WTC11 (cell line): ENCODE data around the gene SSH3. TPM values are rescaled to one million over a fixed set of nuclear protein-coding genes. Genes with fewer than 3 reads are reported as not detected.
A peak's percentile ranks its signal among the peaks of the same experiment; 100 is the strongest.

Source experiments
- ATAC-seq: fragments of 200-7000 bp; cut with Tn5 transposase; 2 replicates; pipeline ENCODE4 v1.10.0; 2021; ENCODE audit warnings: mild to moderate bottlenecking, moderate library complexity
- CTCF ChIA-PET: fragments of 300-600 bp; sonication (Branson Sonifier 250); formaldehyde crosslinking; loops from one replicate; lab custom pipeline; 2021; ENCODE audit warnings: antibody characterized with exemption; lab: Charles Lee
- POLR2A ChIA-PET: fragments of 350-600 bp; sonication (Branson Sonifier 250); formaldehyde crosslinking; loops from one replicate; lab custom pipeline; 2021; ENCODE audit warnings: antibody characterized with exemption; lab: Charles Lee
- DNase-seq: peaks from one replicate; pipeline ENCODE4 v3.0.0; 2021; ENCODE audit warnings: low spot score
- H3K27ac Mint-ChIP-seq: 2 replicates; pipeline ENCODE4 v1.8.0; 2021; ENCODE audit warnings: mixed read lengths
- H3K27me3 Mint-ChIP-seq: 2 replicates; pipeline ENCODE4 v1.8.0; 2021; ENCODE audit warnings: low read depth, mild to moderate bottlenecking, moderate library complexity, mixed read lengths
- H3K36me3 Mint-ChIP-seq: 2 replicates; pipeline ENCODE4 v1.8.0; 2021; ENCODE audit warnings: mixed read lengths
- H3K4me1 Mint-ChIP-seq: 2 replicates; pipeline ENCODE4 v1.8.0; 2022; ENCODE audit warnings: mixed read lengths
- H3K4me3 Mint-ChIP-seq: 2 replicates; pipeline ENCODE4 v1.8.0; 2021; ENCODE audit warnings: mild to moderate bottlenecking, moderate library complexity, mixed read lengths
- H3K9me3 Mint-ChIP-seq: 2 replicates; pipeline ENCODE4 v1.8.0; 2021; ENCODE audit warnings: mixed read lengths
- ATF1 ChIP-seq: sonication (generic); formaldehyde crosslinking; IDR thresholded peaks from 2 replicates; pipeline ENCODE4 v1.8.1; 2023; ENCODE audit warnings: mild to moderate bottlenecking, moderate library complexity, missing genetic modification reagents
- CBFB ChIP-seq: sonication (generic); formaldehyde crosslinking; IDR thresholded peaks from 2 replicates; pipeline ENCODE4 v1.8.1; 2022; ENCODE audit warnings: mild to moderate bottlenecking, low read depth, missing genetic modification reagents
- FOXK1 ChIP-seq: sonication (generic); formaldehyde crosslinking; IDR thresholded peaks from 2 replicates; pipeline ENCODE4 v1.8.0; 2022; ENCODE audit warnings: mild to moderate bottlenecking, moderate library complexity, missing genetic modification reagents
- GRHL2 ChIP-seq: fragments of 250-450 bp; sonication (Bioruptor Pico); IDR thresholded peaks from 2 replicates; pipeline ENCODE4 v1.8.0; 2022; ENCODE audit warnings: mild to moderate bottlenecking, moderate library complexity; ENCODE audit not compliant: insufficient replicate concordance, severe bottlenecking
- IRF2 ChIP-seq: sonication (generic); formaldehyde crosslinking; IDR thresholded peaks from 2 replicates; pipeline ENCODE4 v1.8.0; 2022; ENCODE audit warnings: low read depth, missing genetic modification reagents, borderline replicate concordance
- MYBL2 ChIP-seq: sonication (generic); formaldehyde crosslinking; IDR thresholded peaks from 2 replicates; pipeline ENCODE4 v1.8.1; 2023; ENCODE audit warnings: mild to moderate bottlenecking, moderate library complexity, missing genetic modification reagents
- SP1 ChIP-seq: sonication (generic); formaldehyde crosslinking; conservative IDR thresholded peaks from 2 replicates; pipeline ENCODE4 v1.8.1; 2022; ENCODE audit warnings: missing genetic modification reagents
- ZNF138 ChIP-seq: sonication (generic); formaldehyde crosslinking; conservative IDR thresholded peaks from 2 replicates; pipeline ENCODE4 v1.8.1; 2022; ENCODE audit warnings: mild to moderate bottlenecking, moderate library complexity, missing genetic modification reagents
- total RNA-seq: library from RNA; stranded (reverse); gene quantifications from 3 replicates; pipeline ENCODE4 v1.2.3, GENCODE V29; 2021
- TF ChIP-seq, protein P1 (sequence below): sonication (generic); formaldehyde crosslinking; IDR thresholded peaks from 2 replicates; pipeline ENCODE4 v1.8.1; 2023; ENCODE audit warnings: mild to moderate bottlenecking, missing genetic modification reagents
- TF ChIP-seq, protein P2 (sequence below): fragments of 250-450 bp; sonication (Bioruptor Pico); conservative IDR thresholded peaks from 2 replicates; pipeline ENCODE4 v1.9.0; 2021; ENCODE audit warnings: mild to moderate bottlenecking
- TF ChIP-seq, protein P3 (sequence below): sonication (generic); formaldehyde crosslinking; IDR thresholded peaks from 2 replicates; pipeline ENCODE4 v1.8.0; 2022; ENCODE audit warnings: mild to moderate bottlenecking, missing genetic modification reagents
- TF ChIP-seq, protein P4 (sequence below): fragments of 250-450 bp; sonication (Bioruptor Pico); IDR thresholded peaks from 2 replicates; pipeline ENCODE4 v1.8.0; 2021; ENCODE audit warnings: mild to moderate bottlenecking
- TF ChIP-seq, protein P5 (sequence below): sonication (generic); formaldehyde crosslinking; IDR thresholded peaks from 2 replicates; pipeline ENCODE4 v1.8.0; 2022; ENCODE audit warnings: missing genetic modification reagents
- TF ChIP-seq, protein P6 (sequence below): sonication (generic); formaldehyde crosslinking; IDR thresholded peaks from 2 replicates; pipeline ENCODE4 v1.8.1; 2023; ENCODE audit warnings: mild to moderate bottlenecking, moderate library complexity, missing genetic modification reagents

Gene SSH3
- total RNA-seq, 1 experiment from 2014 or later = 42.3 TPM

DNA sequence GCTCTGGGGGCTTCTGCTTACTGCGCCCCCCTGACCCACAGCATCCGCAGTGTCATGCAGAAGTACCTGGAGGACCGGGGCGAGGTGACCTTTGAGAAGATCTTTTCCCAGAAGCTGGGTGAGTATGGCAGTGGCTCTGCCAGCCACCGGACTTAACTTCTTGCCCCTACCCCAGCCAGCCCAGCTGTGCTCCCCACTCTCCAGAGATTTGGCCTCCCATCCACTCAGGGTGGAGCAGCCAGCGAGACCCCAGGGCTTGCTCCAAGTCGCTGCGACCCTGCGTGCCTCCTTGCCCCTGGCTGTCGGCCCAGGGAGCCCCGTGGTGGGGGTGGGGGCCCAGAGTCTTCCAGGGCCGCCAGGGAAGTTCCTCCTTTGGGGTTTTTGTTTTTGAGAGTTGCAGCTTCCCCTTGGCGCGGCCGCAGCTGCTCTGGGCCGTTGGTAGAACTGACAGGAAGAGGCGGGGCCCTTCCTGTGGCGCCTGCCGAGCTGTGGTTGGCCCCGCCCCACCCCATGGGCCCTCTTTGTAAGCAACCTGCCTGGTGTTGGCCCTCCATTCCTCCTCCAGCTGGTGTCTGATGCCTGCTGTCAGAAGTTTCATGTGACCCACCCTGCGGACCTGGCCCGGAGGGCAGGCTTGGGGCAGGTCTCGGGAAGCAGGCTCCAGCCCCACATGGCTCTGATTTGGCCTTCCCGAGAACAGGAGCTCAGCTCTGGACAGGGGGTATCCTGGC, 25.9 kb upstream of the SSH3 start (continued):
- TF ChIP-seq, protein P1, sequence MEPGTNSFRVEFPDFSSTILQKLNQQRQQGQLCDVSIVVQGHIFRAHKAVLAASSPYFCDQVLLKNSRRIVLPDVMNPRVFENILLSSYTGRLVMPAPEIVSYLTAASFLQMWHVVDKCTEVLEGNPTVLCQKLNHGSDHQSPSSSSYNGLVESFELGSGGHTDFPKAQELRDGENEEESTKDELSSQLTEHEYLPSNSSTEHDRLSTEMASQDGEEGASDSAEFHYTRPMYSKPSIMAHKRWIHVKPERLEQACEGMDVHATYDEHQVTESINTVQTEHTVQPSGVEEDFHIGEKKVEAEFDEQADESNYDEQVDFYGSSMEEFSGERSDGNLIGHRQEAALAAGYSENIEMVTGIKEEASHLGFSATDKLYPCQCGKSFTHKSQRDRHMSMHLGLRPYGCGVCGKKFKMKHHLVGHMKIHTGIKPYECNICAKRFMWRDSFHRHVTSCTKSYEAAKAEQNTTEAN (CRISPR knock-in tag) = peak; percentile 18; the same call in 1 of the 2 replicates
- TF ChIP-seq FOXK1 (CRISPR knock-in tag) (peak; percentile 42; the same call in 1 of the 2 replicates), ATF1 (CRISPR knock-in tag) (0 out of 2 replicates have a peak, but pooled peaks have one; percentile 40), SP1 (CRISPR knock-in tag) (peak; percentile 59; the same call in 1 of the 2 replicates), IRF2 (CRISPR knock-in tag) (no peak), MYBL2 (CRISPR knock-in tag) (0 out of 2 replicates have a peak, but pooled peaks have one; percentile 16)
- TF ChIP-seq, protein P2, sequence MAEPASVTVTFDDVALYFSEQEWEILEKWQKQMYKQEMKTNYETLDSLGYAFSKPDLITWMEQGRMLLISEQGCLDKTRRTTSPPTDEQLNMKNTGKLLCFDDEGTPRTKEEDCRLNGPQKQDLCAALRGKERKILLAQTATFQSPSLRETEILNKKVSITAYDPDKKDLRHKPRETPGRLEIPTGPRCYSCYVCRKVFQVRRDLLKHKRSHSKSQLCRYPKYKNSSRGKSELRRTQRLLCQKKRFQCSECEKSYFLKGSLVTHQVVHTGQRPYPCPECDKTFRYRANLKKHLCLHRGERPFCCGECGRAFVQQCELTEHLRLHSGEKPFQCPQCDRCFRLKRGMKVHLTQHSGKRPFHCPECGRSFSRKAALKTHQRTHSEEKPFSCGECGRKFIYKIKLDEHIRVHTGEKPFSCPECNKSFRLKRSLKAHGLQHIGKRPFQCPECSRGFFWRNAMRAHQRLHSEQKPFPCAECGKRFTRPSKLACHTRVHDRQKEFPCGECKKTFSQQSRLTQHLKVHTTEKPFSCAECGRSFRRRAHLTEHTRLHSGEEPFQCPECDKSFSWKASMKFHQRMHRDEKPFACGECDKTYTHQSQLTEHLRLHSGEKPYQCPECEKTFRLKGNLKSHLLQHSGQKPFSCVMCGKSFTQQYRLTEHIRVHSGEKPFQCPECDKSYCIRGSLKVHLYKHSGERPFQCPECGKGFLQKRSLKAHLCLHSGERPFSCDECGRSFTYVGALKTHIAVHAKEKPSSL = no peak

DNA sequence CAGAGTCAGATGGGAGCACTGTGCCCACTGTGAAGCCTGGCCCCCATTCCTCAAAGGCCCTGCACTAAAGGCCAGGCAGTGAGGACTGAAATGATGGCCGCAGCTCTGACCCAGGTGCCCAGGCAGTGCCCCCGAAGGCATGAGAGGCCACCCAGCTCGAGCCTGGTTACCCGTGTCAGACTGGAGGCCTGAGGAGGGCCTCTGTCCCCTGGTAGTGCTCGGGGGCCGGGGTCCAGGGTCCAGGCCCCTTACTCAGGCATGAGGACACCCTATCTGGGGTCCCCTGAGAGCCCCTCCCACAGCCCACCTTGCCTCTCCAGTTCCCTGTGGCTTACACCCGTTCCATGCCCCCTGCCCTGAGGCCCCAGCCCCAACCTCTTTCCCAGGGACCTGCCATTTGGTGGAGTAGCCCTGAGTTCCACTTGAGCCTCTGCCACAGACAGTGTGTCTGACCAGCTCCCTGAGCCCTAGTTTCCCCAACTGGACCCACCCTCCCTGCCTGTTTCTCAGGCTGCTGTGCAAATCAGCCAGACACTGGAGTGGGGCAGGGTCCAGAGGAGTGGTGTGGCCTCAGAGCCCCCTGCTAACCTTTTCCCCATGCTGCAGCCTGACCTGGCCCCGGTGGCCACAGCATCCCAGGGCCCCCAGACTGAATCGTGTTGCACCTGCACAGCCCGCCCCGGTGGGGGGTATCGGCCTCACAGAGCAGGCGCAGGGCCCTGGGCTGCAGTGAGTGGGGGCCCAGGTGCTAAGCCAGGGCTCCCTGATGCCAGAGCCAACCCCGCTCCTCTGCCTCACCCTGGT, 25.0 kb upstream of the SSH3 start:
- Mint-ChIP-seq H3K27ac (no peak overlapping the region), H3K4me1 (peaks cover 26% of the 10 kb centered on the region), H3K27me3 (no peaks in the 10 kb centered on the region), H3K9me3 (no peaks in the 10 kb centered on the region), H3K4me3 (no peak overlapping the region), H3K36me3 (peaks cover 18% of the 10 kb centered on the region)
- TF ChIP-seq, protein P3, sequence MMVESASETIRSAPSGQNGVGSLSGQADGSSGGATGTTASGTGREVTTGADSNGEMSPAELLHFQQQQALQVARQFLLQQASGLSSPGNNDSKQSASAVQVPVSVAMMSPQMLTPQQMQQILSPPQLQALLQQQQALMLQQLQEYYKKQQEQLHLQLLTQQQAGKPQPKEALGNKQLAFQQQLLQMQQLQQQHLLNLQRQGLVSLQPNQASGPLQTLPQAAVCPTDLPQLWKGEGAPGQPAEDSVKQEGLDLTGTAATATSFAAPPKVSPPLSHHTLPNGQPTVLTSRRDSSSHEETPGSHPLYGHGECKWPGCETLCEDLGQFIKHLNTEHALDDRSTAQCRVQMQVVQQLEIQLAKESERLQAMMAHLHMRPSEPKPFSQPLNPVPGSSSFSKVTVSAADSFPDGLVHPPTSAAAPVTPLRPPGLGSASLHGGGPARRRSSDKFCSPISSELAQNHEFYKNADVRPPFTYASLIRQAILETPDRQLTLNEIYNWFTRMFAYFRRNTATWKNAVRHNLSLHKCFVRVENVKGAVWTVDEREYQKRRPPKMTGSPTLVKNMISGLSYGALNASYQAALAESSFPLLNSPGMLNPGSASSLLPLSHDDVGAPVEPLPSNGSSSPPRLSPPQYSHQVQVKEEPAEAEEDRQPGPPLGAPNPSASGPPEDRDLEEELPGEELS (CRISPR knock-in tag) = 0 out of 2 replicates have a peak, but pooled peaks have one; percentile 39
- TF ChIP-seq, protein P4, sequence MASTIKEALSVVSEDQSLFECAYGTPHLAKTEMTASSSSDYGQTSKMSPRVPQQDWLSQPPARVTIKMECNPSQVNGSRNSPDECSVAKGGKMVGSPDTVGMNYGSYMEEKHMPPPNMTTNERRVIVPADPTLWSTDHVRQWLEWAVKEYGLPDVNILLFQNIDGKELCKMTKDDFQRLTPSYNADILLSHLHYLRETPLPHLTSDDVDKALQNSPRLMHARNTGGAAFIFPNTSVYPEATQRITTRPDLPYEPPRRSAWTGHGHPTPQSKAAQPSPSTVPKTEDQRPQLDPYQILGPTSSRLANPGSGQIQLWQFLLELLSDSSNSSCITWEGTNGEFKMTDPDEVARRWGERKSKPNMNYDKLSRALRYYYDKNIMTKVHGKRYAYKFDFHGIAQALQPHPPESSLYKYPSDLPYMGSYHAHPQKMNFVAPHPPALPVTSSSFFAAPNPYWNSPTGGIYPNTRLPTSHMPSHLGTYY (CRISPR knock-in tag) = no peak
- TF ChIP-seq, protein P2 = no peak
- no peak for TF ChIP-seq GRHL2 (CRISPR knock-in tag)
- TF ChIP-seq CBFB (CRISPR knock-in tag) = no peak
- no peak for TF ChIP-seq ZNF138 (CRISPR knock-in tag)
- TF ChIP-seq, protein P5, sequence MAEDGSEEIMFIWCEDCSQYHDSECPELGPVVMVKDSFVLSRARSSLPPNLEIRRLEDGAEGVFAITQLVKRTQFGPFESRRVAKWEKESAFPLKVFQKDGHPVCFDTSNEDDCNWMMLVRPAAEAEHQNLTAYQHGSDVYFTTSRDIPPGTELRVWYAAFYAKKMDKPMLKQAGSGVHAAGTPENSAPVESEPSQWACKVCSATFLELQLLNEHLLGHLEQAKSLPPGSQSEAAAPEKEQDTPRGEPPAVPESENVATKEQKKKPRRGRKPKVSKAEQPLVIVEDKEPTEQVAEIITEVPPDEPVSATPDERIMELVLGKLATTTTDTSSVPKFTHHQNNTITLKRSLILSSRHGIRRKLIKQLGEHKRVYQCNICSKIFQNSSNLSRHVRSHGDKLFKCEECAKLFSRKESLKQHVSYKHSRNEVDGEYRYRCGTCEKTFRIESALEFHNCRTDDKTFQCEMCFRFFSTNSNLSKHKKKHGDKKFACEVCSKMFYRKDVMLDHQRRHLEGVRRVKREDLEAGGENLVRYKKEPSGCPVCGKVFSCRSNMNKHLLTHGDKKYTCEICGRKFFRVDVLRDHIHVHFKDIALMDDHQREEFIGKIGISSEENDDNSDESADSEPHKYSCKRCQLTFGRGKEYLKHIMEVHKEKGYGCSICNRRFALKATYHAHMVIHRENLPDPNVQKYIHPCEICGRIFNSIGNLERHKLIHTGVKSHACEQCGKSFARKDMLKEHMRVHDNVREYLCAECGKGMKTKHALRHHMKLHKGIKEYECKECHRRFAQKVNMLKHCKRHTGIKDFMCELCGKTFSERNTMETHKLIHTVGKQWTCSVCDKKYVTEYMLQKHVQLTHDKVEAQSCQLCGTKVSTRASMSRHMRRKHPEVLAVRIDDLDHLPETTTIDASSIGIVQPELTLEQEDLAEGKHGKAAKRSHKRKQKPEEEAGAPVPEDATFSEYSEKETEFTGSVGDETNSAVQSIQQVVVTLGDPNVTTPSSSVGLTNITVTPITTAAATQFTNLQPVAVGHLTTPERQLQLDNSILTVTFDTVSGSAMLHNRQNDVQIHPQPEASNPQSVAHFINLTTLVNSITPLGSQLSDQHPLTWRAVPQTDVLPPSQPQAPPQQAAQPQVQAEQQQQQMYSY (CRISPR knock-in tag) = no peak
- TF ChIP-seq, protein P6, sequence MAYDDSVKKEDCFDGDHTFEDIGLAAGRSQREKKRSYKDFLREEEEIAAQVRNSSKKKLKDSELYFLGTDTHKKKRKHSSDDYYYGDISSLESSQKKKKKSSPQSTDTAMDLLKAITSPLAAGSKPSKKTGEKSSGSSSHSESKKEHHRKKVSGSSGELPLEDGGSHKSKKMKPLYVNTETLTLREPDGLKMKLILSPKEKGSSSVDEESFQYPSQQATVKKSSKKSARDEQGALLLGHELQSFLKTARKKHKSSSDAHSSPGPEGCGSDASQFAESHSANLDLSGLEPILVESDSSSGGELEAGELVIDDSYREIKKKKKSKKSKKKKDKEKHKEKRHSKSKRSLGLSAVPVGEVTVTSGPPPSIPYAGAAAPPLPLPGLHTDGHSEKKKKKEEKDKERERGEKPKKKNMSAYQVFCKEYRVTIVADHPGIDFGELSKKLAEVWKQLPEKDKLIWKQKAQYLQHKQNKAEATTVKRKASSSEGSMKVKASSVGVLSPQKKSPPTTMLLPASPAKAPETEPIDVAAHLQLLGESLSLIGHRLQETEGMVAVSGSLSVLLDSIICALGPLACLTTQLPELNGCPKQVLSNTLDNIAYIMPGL (CRISPR knock-in tag) = no peak
- ChIA-PET POLR2A (interaction anchor here (1.1 to 2.2 kb wide), 2 partner anchors 11 to 23 kb away, joined by 3 to 15 read pairs; partner anchors contain the start of gene ANKRD13D), CTCF (interaction anchor here (1.0 to 2.8 kb wide), 11 partner anchors 8 to 111 kb away, joined by 3 to 27 read pairs (median 4); partner anchors contain the start of genes ANKRD13D and GRK2)
- ATAC-seq = no peak
- no peak for DNase-seq
